Central memory CD4-positive, alpha-beta T cell (primary cell): Measurements from ENCODE around the gene CHIC1.
"Not testable (repeated sequence)": the region's sequence is repeated elsewhere in the genome, so short reads cannot be mapped to it uniquely, and the experiment has no call there.

Experiments used
- DNase-seq: peaks from one replicate; pipeline ENCODE4 v3.0.0; 2022
- total RNA-seq, 3 experiments: gene quantifications; one replicate each; lab custom pipeline; 2026; lab: John Stamatoyannopoulos, UW

CHIC1 gene
- 36.3 to 54.1 (median 40.9) reads per million in 3 experiments for total RNA-seq

DNA sequence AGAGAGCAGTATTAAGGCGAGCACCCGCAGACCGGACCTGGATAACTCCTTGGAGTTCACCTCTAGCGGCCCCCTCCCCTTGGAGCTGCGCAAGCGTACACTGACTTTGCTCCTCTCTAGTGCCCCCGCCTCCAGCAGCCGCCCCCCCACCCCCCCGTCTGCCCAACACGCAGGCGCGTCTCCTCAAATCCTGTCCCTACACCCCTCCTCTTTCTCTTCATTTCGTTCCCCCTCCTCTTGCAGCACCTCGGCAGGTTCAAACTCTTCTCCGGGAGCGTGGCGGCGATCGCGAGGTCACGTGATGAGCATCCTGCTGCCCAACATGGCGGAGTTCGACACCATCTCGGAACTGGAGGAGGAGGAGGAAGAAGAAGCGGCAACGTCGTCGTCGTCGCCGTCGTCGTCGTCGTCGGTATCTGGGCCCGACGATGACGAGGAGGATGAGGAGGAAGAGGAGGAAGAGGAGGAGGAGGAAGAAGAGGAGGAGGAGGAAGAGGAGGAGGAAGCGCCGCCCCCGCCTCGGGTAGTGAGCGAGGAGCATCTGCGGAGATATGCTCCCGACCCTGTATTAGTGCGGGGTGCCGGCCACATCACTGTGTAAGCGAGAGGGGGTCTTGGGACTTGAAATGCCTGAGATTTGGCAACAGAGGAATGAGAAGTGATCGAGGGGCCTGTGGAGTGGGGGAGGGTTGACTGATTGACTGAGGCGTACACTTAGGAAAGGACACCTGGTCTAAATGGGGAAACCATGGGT lies at the start of gene CHIC1:
TSS of gene CHIC1 (plus strand) at position 214 of the 754 bp plus-strand sequence. CDS start at position 302, 88 bp downstream.
- DNase-seq, result peak; percentile 74

DNA sequence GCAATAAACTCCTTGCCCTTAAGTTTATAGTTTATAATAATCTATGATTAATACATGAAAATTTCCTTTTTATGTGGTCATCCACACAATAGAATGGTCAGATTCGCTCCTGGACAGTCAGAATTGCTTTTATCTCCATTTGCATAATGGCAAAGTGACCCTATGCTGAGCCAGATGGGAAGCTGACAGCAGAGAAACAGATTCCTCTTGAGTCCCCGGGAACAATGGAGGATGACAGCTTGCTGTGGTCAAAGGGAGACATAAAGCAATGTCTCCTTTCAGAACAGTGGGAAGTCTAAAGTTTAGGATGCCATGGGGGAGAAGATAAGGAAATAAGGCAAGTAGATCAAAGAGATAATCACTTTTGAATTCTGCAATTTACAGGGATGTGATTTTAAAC lies 40.2 kb upstream of the CHIC1 start:
- not testable (repeated sequence) for DNase-seq

DNA sequence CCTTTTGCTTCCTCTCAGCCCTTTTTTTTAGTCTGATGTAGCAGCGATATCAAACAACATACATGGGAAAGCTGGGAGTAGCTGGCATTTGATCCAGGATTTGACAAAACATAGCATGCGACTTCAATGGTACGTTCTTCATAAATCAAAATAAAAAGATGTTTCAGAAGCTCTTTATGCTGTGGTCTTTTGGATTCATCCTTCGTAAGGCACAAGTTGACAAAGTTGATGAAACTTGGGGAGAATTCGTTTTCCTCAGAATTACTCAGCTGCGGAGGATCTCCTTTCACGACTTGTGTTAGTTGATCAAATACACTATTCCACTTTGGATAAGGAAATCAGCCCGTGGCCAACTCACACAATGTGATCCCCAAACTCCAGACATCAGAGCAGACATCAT lies 38.1 kb upstream of the CHIC1 start:
- no peak for DNase-seq

DNA sequence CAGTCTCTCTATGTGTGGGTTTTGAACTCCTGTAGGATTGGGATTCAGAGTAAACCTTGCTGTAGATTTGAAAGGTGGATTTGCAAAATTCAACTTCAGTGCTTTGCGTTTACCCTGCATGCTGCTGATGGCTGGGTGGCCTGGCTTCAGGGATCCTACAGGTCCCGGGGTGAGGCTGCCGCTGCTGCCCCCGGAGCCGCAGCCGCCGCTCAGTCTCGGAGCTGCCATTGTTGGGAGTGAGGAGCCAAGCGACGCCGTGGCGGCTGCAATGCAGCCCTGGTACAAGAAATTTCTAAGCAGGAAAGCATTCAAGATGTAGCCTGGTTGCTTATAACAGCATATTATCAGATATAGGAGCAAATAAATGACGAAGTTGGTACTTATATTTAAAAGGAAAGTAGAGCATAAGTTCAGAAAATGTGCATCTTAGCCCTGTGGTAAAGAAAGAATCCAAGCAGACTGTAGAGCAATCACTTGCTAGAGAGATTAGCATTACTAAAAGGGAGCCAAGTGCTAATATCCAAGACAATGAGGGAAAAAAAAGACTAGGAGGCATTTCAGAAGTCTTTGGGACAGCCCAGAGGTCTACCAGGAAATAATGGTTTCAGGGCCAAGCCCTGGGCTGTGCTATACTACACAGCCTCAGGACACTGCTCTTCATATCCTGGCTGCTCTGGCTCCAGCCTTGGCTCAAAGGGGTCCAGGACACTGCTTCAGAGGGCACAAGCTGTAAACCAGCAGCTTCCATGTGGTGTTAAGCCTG lies 36.9 kb upstream of the CHIC1 start:
- no peak for DNase-seq

DNA sequence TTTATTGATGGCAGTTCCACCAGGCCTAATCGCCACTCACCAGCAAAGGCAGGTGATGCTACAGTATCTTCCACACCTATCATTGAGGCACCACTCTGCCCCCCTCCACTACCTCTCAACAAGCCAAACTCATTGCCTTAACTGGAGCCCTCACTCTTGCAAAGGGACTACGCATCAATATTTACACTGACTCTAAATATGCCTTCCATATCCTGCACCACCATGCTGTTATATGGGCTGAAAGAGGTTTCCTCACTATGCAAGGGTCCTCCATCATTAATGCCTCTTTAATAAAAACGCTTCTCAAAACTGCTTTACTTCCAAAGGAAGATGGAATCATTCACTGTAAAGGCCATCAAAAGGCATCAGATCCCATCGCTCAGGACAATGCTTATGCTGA lies 31.3 kb upstream of the CHIC1 start:
- not testable (repeated sequence) for DNase-seq

DNA sequence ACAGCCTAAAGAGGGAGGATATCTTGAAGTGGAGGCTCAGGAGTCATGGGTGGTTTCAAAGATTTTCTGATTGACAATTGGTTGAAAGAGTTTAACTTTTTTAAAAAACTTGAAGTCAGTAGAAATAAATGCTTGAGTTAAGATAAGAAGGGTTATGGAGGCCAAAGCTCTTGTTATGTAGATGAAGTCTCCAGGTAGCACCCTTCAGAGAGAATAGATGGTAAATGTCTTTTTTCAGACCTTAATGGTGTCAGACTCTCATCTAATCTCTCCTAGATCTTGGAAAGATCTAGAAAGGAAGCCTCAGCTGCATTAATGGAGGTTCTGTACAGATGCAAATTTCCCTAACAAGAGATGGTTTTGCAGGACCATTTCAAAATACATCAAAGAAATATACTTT lies 6.8 kb upstream of the CHIC1 start:
- no peak for DNase-seq

DNA sequence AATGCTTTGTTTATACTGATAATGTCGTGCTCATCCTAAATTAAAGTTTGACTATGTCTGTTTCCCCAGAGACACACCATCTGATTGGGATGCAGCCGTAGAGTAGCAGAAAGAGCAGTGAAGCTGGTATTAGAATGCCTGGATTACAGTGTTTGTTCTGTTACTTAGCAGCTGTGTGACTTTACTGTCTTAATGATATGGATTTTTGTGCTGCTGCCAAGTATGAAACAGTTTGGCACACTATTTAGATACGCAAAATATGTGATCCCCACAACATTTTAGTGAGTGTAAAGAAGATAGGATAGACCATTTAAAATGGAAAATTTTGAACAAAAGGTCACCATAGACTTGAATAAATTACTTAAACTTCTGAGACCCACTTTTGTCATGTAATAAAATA lies 1.2 kb upstream of the CHIC1 start:
- DNase-seq, result no peak

DNA sequence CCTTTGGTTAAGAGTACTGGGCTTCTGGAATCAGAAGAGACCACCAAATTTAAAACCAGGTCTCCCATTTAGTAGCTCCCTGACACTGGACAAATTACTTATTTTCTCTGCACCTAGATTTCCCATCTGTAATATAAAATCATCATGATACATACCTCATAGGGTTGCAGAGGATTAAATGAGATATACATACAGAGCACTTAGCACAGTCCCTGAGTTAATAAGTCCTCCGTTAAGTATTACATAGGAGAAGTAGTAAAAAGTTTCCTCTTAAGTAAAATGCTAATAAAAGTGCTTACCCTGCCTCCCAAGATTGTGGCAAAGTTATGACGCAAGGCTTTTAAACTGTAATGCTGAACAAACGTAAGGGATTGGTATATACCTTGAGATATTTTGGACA lies 539 bp upstream of the CHIC1 start:
- no peak for DNase-seq

DNA sequence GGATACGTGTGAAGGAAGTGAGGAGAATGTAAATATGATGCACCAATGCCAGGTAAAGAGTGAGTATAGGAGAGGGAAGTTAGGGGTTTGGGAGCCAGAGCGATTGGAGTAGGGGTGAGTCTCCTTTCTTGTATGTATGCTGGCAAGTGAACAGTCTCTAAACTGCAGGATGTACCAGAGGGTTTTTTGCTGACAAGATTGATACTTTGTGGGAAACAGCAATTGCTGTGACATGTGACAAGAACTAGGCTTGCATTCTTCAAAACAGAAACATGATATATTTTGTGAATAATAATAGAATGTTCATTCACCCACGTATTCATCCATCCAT lies 706 bp downstream of the CHIC1 start:
- peak; percentile 37 for DNase-seq

DNA sequence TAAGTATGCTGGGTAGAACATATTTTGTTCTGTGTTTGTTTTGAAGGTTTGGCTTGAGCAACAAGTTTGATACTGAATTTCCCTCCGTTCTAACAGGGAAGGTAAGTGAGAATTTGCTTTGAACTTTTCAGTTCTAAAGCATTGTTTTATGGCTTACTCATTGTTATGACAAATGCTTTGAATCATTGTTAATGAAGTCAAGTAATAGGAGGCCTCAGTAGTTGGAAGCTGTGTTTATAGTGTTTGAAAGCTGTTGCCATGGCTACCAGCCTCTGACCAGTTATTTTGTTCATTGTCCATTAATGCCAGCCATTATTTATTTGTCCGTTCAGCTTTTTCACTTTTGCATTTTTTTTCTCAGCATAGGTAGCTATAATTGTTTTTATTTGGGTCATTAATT lies 14.4 kb downstream of the CHIC1 start:
- DNase-seq, result no peak

DNA sequence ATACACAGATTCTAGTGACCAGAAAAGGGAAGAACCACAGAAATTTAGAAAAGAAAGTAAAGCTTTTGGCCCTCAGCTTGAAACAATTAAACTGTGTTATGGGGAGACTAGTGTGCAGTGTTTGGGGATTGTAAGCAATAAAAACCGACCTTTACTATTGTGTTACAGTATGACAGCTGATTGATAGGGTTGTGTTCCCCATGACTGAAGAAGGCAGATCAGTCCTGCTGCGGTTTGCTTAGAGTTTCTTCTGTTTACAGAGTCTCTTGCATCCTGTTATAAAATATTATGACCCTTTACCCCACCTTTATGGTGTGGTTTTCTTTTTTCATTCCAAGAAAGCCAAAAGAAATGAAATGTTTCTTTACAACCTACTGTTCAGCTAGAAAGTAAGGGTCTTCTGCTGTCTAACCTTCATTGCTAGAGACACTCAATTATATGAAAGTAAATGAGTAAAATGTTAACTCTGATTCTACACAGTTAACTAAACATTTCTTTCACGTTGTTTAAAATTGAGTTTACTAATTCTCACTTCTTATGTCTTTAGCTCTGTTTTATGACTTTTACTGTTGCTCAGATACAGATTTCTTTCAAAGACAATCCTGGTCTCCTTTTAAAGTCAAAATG lies 18.1 kb downstream of the CHIC1 start:
- DNase-seq, result no peak

DNA sequence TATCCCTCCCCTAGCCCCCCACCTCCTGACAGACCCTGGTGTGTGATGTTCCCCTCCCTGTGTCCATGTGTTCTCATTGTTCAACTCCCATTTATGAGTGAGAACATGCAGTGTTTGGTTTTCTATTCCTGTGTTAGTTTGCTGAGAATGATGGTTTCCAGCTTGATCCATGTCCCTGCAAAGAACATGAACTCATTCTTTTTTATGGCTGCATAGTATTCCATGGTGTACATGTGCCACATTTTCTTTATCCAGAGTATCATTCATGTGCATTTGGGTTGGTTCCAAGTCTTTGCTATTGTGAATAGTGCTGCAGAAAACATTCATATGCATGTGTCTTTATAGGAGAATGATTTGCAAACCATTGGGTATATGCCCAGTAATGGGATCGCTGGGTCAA lies 34.8 kb downstream of the CHIC1 start:
- not testable (repeated sequence) for DNase-seq

DNA sequence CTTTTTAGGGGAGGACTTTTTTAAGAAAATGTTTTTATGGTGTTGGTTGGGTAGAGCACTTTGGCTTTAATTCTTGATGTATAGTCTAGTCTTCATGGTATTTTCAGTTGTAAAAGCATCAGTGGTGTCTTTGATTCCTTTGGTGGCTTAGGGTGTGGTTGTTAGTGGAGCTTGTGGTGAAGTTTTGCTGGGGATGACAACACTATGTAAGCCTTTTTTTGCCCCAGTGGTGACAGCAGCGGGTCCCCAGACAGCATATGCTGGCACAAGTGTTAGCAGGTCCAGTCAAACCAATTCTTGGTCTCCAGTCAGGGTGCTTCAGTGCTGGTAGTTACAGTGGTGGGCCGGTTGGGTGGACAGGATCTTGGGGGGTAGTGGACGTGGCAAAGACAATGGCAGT lies 52.0 kb downstream of the CHIC1 start:
- DNase-seq, result no peak

DNA sequence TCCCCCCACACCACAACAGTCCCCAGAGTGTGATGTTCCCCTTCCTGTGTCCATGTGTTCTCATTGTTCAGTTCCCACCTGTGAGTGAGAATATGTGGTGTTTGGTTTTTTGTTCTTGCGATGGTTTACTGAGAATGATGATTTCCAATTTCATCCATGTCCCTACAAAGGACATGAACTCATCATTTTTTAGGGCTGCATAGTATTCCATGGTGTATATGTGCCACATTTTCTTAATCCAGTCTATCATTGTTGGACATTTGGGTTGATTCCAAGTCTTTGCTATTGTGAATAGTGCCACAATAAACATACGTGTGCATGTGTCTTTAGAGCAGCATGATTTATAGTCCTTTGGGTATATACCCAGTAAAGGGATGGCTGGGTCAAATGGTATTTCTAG lies 78.7 kb downstream of the CHIC1 start:
- DNase-seq, result not testable (repeated sequence)

DNA sequence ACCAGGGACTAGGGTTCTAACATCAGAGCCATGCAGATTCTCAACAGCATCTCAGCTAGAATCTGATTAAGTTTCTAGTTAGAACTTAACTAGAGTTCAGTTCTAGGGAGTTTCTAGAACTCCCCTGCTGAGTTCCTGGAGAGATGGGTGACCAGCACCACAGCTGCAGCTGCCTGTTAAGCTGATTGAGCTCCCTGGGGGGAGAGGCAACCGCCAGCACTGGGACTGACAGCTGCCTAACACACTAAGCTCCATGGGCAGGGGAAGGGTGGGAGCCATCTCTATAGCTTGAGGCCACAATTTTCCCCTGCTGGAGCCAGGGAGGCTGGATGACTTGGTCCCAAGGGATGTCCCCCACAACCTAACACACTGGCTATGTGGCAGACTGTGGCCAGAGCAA lies 84.2 kb downstream of the CHIC1 start:
- no peak for DNase-seq

DNA sequence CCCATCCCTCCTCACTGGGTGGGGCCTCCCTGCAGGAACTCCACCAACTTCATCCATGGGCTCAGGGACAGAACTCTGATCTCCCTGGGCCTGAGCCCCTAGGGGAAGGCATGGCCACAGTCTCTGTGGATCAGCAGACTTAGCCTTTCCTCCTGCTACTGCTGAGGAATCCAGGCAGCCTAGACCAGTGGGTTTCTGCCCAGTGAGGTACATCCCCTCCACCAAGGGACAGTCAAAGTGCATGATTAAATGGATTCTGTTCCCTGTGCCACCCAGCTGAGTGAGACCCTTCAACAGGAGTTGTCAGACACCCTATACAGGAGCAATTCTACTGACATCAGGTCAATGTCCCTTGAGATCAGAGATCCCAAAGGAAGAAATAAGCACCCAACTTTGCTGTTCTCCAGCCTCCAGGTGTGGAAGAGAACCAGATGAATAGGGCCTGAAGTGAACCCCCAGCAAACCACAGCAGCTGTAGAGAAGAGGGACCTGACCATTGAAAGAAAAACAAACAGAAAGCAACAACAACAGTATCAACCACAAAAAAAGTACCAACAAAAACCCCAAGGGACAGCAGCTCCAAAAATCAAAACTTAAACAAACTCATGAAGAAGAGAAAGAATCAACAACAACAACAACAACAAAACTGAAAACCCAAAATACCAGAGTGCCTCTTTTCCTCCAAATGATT lies 84.8 kb downstream of the CHIC1 start:
- DNase-seq, result no peak

DNA sequence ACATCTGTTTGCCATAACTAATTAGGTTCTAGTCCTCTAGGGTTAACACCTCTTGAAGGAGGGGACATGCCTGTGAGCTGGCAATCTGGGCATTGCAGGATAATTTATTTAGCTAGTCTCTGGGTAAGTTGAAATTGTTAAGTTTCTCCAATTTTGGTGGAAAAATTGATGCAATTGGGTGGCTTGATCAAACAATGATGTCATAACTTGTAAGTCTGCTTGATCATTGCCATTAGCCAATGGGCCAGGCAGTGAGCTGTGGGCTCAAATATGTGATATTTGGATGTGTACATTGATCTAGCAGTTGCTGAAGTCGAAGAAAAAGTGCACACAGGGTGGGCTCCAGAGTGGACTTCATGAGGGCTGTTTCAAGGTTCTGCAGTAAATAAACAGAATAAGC lies 98.3 kb downstream of the CHIC1 start:
- not testable (repeated sequence) for DNase-seq

DNA sequence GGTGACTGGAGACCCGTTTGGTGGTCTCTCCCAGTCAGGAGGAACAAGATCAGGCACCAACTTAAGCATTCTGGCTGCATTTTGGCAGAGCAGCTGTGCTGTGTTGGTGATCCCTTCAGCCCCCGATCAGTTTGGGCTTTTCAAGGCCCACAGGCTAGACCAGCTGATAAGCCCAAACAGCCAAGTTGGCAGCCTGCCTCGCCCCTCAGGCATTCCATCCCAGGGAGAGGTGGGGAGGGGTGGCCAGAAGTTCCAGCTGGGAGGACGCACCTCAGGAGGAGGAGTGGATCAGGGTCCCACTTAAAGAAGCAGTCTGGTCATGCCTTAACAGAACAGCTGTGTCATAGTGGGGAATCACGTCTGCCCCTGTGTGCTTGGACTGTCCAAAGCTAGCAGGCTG lies 105.8 kb downstream of the CHIC1 start:
- DNase-seq, result no peak

DNA sequence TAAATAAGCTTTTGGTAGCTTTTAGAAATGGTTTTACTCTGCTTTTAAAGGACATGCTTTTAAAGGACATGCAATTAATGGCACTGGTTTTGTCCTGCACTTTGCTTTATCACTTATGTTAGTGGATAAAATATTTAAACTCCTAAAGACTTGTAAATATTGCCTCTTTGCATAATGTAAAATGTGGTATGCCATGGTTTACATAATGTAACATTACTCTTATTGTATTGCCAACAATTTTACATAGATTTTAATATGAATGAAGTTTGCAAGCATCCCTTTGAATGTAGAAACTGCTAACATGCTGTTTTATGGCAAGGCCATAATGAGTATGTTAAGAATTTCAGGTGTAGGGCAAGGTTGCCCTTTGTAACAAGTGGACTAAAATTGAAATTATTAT lies 118.4 kb downstream of the CHIC1 start:
- no peak for DNase-seq

DNA sequence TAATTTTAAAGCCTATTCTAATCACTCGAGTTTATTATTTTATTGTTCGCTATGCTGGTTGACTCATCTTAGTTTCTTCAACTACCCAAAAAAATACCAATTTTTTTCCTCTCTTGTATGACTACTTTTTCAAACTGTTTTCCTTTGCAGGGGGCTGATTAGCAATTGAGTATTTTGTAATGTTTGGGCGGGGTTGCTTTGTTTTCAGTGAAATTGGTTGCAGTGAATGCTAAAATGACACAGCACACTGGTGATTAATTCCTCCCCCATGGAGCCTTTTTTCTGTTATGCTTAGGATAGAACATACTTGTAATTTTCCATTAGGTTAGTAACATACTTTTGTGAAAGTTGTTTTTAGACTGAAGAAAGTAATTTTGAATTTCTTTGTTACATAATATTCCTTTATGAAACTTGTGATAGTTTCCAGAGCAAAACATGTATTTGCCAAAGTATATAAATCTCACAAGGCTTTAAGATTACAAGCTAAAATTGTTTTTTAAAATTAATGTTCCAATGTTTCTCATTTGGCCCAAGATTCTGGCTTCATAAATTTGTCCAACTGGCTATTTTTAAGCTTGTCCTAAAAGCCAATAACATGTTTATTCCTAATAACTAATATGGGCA lies 120.4 kb downstream of the CHIC1 start:
- DNase-seq, result no peak

DNA sequence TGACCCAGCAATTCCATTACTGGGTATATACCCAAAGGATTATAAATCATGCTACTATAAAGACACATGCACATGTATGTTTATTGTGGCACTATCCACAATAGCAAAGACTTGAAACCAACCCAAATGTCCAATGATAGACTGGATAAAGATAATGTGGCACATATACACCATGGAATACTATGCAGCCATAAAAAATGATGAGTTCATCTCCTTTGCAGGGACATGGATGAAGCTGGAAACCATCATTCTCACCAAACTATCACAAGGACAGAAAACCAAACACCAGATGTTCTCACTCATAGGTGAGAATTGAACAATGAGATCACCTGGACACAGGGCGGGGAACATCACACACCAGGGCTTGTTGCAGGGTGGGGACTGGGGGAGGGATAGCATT lies 144.0 kb downstream of the CHIC1 start:
- not testable (repeated sequence) for DNase-seq

DNA sequence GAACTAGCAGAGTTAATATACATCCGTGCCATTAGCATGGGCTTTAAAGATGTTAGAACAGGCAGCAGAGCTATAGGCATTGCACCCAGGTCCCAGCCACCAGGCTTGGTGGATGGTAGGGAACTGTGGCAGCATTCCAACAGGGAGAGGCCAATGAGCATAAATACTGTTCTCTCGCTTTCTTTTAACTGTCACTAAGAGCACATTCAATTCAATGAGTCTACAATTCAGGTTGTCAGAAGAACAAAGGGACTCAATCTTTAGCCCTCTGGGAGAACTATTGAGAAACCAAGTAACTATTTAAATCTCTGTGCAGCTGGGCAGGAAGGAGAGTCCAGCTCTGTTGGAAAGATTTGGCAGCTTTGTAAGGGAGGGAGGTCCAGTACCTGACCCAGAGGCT lies 165.6 kb downstream of the CHIC1 start:
- no peak for DNase-seq
